Activated CD4-positive, alpha-beta T cell treated with anti-CD3 and anti-CD28 coated beads for 24 hours (primary cell): ENCODE data around the gene IL9R.

ENCODE experiments used
- DNase-seq, 2 donors: peaks; one replicate each; pipeline ENCODE4 v3.0.0-alpha.2; 2020; ENCODE audit warnings: low read depth in 2 of 2

The IL9R gene

DNA sequence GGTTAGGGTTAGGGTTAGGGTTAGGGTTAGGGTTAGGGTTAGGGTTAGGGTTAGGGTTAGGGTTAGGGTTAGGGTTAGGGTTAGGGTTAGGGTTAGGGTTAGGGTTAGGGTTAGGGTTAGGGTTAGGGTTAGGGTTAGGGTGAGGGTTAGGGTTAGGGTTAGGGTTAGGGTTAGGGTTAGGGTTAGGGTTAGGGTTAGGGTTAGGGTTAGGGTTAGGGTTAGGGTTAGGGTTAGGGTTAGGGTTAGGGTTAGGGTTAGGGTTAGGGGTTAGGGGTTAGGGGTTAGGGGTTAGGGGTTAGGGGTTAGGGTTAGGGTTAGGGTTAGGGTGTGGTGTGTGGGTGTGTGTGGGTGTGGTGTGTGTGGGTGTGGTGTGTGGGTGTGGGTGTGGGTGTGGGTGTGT, 33.0 kb downstream of the IL9R start:
- DNase-seq = peak in 1 of 2 donors; percentile 48
